NCI-H2029 (cell line): Measurements from ENCODE around the gene OTOA.
"Not testable (repeated sequence)": the region's sequence is repeated elsewhere in the genome, so short reads cannot be mapped to it uniquely, and the experiment has no call there.

Experiments
- DNase-seq: peaks from one replicate; lab custom pipeline; 2025; lab: John Stamatoyannopoulos, UW

OTOA gene

DNA sequence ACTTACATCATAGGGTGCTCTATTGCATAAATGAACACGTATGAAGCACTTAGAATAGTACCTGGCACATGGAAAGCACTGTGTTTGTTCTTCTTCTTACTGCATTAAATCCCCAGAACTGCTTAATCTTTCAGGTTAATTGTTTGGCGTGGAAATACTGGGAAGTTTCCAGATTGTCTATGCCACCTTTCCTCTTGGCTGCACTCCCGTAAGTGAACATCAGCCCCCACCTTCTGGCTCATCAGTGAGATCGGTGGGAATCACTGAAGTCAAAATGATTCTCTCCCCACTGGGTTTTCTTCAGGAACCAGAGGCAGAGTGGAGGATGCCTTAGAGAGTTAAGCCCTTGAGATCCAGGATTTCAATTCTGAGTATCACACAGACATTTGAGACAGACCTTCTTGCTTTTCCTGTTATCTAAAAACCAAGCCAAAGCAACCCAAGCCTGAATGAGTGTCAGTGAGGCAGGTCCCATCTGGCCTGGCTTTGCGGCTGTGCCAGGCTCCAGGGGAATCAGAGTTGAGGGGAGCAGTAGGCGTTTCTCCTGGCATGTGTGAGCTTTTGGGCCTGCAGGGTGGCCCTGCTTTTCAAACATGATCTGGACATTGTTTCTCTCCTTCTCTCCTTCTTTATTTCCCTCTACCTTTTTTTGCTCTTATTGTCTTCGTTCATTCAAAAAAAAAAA is 59.1 kb downstream of the OTOA start:
- DNase-seq, result no peak

- no peak for DNase-seq
Measured at GRCh38 chr16:21723532-21723931, 59.8 kb downstream of the OTOA start.

DNA sequence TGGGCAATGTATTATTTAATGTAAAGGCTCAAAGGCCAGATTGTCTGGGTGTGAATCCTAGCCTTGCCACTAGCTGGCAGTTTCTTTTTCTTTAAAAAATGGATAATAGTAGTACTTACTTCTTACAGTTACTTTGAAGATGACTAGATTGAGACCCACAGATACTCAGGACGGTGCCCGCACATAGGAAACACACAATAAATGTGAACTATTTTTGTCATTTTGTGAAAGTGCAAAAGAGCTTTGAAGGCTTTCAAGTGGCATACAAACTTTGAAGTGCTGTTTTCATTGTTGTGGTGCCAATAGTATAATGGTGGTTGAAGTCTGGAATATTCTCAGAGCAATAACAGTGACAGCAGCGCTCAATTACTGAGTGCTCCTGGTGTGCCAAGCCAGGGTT is 63.6 kb downstream of the OTOA start:
- no peak for DNase-seq

GRCh38 chr16:21731233-21731632 is 67.5 kb downstream of the OTOA start:
- not testable (repeated sequence) for DNase-seq

GRCh38 chr16:21740637-21741036 is 76.9 kb downstream of the OTOA start:
- DNase-seq, result not testable (repeated sequence)

GRCh38 chr16:21756192-21757079 is 92.7 kb downstream of the OTOA start:
- not testable (repeated sequence) for DNase-seq

DNA sequence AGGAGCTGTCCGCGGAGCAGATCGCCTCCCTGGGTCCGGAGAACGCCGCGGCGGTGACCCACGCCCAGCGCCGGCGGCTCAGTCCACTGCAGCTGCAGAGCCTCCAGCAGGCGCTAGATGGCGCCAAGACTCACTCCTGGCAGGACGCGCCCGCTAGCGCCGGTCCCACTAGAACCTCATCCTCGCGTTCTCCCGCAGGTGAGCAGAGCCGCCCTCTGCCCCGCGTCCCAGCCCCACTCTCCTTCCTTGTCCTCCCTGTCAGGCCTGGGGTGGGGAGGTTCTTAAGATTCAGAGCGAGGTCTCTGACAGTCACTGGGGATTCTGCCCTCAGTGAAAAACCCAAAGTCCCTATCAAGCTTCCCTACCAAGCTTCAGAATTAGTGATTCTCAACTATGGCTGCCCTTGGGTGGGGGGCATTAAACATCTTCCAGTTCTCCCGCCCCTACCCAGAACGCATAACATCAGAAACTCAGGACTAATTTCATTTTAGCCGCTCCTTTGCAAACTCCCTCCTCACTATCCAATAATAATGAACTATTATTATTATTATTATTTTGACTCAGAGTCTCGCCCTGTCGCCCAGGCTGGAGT is 93.4 kb downstream of the OTOA start:
- not testable (repeated sequence) for DNase-seq

DNA sequence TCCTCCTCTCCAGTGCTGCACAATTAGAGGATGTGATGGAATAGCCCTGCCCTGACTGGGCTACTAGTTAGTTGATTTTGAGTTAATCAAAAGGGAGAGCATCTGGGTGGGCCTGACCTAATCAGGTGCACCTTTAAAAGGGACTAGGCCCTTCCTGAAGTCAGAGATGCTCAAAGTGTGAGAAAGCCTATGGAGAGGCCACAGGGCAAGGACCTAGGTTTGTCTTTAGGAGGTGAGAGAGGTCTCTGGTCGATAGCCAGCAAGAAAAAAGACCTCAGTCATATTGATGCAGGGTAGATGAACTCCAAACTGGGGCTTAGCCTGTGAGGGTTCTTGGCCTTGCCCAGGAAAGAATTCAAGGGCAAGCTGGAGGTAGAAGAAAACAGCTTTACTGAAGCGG is 104.5 kb downstream of the OTOA start:
- not testable (repeated sequence) for DNase-seq

DNA sequence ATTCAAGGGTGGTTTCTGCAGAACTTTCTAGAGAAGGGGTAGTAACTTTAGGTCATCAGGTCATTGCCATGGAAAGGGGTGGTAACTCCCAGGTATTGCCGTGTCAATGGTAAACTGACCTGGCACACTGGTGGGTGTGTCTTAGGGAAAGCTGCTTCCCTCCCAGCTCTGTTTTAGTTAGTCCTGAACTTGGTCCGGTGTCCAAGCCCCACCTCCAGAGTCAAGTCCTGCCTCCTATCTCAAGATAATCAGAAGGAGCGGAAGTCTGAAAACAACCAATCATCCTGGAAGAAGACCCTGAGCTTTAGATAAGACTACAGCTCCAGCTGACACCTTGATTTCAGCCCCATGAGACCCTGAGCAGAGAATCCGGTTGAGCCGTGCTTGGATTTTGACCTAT is 105.0 kb downstream of the OTOA start:
- DNase-seq, result not testable (repeated sequence)

DNA sequence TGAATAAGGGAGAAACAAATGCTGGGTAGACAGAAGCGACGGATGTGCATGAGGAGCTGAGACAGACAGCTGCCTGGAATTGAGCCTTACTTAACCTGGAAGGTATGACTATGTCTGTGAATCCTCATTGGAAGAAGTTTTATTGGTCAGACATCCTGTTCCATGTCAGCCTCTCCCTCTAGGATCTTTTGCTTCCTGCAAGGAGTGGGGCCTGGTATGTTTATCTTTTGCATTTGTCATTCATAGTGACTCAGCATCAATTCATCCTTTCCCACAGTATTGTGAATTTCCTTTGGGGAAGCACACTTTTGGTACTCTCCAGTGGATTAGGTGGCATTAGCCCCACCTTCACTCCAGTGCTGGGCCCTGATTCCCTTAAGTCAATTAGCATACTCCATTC is 105.5 kb downstream of the OTOA start:
- DNase-seq, result not testable (repeated sequence)

GRCh38 chr16:21770584-21770983 is 106.8 kb downstream of the OTOA start:
- DNase-seq, result not testable (repeated sequence)

DNA sequence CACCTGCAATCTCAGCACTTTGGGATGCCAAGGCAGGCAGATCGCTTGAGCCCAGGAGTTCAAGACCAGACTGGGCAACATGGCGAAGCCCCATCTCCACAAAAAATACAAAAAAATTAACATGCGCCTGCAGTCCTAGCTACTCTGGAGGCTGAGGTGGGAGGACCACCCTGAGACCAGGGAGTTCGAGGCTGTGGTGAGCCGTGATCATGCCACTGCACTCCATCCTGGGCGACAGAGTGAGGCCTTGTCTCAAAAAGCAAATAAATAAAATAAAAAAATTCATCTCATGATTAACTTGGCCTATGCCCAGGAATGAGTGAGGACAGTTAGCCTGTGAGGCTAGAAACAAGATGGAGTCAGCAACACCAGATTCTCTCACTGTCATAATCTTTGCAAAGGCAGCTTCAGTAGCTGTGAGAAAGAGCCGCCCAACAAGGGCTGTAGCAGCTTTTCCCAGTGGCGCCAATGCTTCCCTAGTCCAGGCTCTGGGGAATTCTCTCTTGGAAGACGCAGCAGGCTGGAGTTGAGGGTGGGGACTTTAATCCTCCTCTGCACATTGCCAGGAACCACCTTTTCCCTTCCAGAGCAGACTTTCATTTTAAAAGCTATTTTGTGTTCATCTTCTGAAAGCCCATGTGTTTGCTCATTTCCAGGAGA is 108.9 kb downstream of the OTOA start:
- not testable (repeated sequence) for DNase-seq

DNA sequence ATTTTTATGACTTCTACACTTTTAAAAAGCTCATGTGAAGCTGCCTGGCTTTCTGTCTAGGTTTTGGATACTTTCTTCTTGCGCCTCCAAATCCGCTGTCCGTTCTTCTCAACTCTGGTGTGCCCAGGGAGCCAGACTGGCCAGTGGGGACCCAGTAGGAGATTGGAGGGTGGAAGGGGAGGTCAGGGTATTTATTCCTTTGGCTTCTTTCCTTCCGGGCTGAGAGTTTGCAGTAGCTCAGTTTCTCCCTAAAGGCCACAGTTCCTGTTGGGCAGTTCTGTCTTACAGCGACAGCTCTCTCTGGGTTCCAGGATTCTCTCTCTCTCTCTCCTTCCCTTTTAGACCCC is 109.4 kb downstream of the OTOA start:
- not testable (repeated sequence) for DNase-seq

- not testable (repeated sequence) for DNase-seq
Measured at GRCh38 chr16:21780525-21780924, 116.8 kb downstream of the OTOA start.

GRCh38 chr16:21790506-21790905 is 126.7 kb downstream of the OTOA start:
- DNase-seq, result not testable (repeated sequence)

DNA sequence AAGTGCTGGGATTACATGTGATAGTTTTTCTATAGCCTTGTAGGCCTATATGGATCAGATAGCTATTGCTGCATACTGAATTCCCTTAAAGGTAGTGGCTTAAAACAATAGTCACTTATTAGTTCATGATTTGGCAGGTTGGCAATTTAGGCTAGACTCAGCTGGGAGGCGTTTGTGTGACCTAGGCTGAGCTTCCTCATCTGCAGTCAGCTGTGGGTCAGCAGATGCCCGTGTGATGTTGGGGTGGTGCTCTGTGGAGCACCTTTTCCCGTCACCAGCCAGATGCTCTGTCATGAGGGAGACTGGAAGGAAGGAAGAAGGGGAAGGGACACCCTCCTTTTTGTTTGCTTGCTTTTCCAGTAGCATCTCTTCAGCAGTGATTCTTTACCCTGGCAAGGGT is 129.5 kb downstream of the OTOA start:
- not testable (repeated sequence) for DNase-seq

GRCh38 chr16:21798601-21799000 is 134.8 kb downstream of the OTOA start:
- DNase-seq, result not testable (repeated sequence)

DNA sequence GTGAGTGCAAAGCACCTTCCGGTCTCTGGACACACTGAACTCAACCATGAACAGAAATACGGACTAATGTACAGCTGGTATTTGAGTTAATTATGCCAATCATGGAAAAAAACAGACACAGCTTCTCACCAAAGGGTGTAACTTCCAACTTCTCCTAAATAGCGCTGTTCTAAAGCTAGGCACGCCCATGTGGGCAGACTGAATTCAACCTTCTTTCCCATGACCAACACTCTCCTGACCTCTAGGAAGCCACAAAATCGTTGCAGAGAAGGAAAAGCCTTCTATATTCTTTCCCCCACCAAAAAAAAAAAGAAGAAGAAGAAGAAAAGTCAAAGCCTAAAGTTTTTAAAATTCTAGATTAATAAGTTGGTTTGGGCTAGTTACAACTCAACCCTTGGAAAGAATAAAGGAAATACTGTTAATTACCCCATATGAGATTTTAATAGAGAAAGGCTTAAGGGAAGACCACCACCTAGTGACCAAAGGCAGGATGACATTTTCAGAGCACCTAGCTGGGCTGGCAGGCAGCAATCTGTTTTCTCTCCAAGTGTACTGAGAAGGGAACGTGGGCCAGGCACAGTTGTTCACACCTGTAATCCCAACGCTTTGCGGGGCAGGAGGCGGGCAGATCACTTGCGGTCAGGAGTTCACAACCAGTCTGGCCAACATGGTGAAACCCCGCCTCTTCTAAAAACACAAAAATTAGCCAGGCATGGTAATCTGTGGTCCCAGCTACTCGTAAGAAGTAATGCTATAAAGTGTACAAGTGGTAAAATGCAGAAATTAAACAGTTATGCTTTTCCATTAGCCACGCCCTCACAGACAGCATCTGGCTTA is 138.0 kb downstream of the OTOA start:
- not testable (repeated sequence) for DNase-seq

DNA sequence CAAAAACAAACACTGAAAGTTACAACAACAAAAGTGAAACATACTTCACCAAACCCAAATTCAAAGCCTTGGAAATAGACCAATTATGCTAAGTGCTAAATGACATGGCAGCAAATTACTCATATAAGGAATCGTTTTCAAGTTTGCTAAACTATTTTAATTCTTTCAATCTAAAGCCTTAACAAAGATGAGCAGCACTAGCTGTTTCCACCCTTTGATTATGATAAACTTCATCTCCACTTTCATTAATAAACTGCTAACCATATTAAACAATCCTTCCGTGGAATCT is 138.6 kb downstream of the OTOA start:
- not testable (repeated sequence) for DNase-seq
